Epithelial cell of proximal tubule (primary cell): ENCODE data around the gene APC. TPM values are rescaled to one million over a fixed set of nuclear protein-coding genes. Genes with fewer than 3 reads are reported as not detected.

ENCODE experiments used
- DNase-seq: peaks from one replicate; pipeline ENCODE4 v3.0.0-alpha.2; 2011; ENCODE audit warnings: low read depth
- H3K4me3 ChIP-seq: 2 replicates; pipeline ENCODE4 v1.5.1; 2011; ENCODE audit warnings: low read depth, mild to moderate bottlenecking, low read length
- total RNA-seq: library from RNA; depleted of rRNA; stranded (reverse); fragments of >200 nt; gene quantifications from 2 replicates; pipeline ENCODE4 v1.2.3, GENCODE V29; 2015
- TF ChIP-seq, protein P1 (sequence below): conservative IDR thresholded peaks from 2 replicates; pipeline ENCODE4 v1.5.1; 2012; ENCODE audit warnings: low read depth, mild to moderate bottlenecking, low read length

Gene APC
- total RNA-seq, 1 donor from 2014 or later, result 24.0 TPM

DNA sequence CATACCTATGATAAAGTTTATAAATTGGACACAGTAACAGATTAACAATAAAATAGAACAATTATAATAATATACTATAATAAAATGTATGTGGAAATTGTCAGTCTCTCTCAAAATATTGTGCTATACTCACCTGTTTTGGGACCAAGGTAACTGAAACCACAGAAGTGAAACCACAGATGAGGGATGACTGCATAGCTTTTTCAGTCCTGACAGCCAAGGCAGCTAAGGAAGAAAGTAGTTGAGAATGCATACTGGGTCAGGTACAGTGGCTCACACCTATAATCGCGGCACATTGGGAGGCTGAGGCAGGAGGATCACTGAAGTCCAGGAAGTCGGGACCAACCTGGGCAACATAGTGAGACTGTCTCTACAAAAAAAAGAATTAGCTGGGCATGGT lies 132.3 kb downstream of the APC start:
- no peak for DNase-seq
- TF ChIP-seq, protein P1, sequence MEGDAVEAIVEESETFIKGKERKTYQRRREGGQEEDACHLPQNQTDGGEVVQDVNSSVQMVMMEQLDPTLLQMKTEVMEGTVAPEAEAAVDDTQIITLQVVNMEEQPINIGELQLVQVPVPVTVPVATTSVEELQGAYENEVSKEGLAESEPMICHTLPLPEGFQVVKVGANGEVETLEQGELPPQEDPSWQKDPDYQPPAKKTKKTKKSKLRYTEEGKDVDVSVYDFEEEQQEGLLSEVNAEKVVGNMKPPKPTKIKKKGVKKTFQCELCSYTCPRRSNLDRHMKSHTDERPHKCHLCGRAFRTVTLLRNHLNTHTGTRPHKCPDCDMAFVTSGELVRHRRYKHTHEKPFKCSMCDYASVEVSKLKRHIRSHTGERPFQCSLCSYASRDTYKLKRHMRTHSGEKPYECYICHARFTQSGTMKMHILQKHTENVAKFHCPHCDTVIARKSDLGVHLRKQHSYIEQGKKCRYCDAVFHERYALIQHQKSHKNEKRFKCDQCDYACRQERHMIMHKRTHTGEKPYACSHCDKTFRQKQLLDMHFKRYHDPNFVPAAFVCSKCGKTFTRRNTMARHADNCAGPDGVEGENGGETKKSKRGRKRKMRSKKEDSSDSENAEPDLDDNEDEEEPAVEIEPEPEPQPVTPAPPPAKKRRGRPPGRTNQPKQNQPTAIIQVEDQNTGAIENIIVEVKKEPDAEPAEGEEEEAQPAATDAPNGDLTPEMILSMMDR, result no peak
- no peak overlapping the region for H3K4me3 ChIP-seq

DNA sequence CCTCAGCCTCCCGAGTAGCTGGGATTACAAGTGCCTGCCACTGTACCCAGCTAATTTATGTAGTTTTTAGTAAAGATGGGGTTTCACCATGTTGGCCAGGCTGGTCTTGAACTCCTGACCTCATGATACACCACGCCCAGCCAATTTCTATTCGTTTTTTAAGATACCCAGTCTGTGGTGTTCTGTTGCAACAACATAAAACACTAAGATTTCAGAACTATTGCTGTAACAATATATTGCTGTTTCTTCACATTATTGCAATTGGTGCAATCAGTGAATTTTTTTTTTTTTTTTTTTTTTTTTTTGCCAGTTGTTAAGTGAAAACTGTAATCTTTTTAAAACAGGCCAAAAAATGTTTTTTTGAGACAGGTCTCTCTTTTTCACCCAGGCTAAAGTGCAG lies 133.3 kb downstream of the APC start:
- DNase-seq, result no peak
- no peak overlapping the region for H3K4me3 ChIP-seq
- TF ChIP-seq, protein P1, result no peak

DNA sequence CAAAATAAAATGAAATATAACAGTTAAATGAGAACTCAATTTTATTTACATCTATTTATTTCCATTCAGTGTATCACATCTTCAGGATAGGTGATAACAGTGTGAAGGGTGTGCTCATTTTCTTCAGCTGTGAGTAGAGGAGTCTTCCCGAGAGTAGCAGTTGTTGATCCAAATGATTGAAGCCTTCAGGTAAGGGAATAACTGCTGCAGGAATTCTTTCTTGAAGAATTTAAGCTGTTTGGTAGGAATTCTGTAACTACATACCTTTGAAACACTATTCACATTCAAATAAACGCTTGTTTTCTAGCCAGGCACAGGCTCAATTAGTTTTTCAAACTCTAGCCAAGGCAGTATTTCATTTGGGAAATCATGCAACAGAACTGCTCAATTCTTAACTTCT lies 138.7 kb downstream of the APC start:
- TF ChIP-seq, protein P1, result no peak
- H3K4me3 ChIP-seq, result no peak overlapping the region
- no peak for DNase-seq

DNA sequence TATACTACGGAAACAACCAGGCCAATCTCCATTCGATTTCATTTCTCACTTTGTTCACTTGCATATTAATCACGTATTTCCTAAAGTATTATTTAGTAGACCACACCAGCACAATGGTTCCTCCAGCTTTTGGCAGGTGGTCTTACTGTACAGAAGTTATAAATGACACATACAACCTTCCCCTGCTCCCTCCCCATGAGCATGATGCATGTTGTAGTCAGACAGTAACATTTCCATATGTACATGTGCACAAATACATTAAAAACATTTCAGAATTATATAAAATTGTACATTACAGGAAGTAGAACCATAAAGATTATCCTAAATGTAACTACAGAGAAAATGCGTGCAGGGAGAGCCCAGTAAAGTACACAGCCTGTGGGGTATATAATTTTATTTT lies 140.4 kb downstream of the APC start:
- no peak for DNase-seq
- H3K4me3 ChIP-seq, result no peak overlapping the region
- TF ChIP-seq, protein P1, result no peak

DNA sequence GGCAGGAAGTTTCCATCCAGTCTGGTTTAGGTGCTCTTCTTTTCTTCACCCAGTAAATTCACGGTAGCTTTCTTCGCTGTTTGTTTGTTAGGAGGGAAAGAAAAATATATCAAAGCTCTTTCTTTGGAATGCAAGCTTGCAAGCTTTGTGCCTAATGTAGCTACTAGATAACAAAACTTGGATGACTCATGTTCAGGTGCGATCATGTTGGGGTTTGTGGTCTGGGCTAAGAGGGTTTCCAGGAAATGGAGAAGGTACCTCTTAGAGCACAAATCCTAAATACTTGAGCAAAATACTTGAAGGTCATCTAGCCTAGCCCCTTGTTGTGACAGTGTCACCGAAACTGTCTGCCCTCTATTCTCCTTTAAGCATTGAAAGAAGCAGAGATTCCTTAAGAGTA lies 141.1 kb downstream of the APC start:
- no peak overlapping the region for H3K4me3 ChIP-seq
- TF ChIP-seq, protein P1, result no peak
- no peak for DNase-seq

DNA sequence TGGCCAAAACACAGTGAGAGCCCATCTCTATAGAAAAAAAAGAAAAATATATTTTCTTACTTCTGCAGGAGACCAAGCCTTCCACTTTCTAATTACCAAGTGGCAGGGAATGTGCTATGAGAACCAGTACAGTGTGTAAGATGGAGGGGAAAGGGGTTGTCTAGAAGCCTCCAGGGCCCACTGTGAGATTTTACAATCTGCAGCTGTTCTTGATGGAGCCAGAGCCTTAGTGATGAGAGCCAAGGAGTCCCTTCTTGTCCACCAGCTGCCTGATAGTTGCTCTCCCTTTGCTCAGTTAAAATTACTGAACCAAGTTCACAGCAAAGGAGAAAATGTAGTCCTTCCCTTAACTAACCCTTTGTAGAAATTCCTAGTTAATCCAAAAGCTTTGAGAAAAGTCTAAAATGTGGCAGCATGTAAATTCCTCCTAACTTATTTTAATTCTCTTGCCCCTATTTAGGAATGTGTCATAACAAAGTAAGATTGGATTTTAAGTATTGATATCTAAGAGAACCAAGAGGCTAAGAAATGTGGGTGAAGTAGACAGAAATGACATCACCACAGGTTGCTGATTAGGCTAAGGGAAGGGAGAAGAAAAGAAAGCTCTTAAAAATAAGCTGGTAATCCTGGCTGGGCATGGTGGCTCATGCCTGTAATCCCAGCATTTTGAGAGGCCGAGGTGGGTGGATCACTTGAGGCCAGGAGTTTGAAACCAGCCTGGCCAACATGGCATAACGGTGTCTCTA lies 142.7 kb downstream of the APC start:
- TF ChIP-seq, protein P1, result no peak
- no peak for DNase-seq
- H3K4me3 ChIP-seq, result no peak overlapping the region

DNA sequence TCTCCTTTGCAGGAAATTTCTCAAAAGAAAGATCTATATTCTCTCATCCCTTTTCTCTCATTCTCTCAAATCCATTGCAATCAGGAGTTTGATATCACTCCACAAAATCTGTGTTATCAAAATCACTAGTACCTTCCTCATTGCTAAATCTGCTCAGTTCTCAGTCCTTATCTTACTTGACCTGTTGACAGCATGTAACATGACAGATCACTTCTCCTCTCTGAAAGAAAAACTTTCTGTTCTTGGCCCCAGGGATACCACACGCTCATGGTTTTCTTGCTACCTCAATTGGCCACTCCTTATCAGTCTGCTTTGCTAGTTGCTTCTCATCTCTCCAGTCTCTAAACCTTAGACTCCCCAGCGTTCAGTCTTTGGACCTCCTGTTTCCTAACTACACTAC lies 145.5 kb downstream of the APC start:
- TF ChIP-seq, protein P1, result no peak
- H3K4me3 ChIP-seq, result no peak overlapping the region
- no peak for DNase-seq
